KMS-11 (cell line): ENCODE measurements around the gene ATP10B.

ENCODE experiments used
- H2AFZ ChIP-seq: fragments of 200-600 bp; sonication (generic); 2 replicates; pipeline ENCODE4 v1.6.1; 2016; ENCODE audit warnings: antibody characterized with exemption, mixed run types, low read depth
- H3K27ac ChIP-seq: fragments of 200-600 bp; sonication (generic); 2 replicates; pipeline ENCODE4 v1.6.1; 2016; ENCODE audit warnings: mild to moderate bottlenecking, mixed run types
- H3K27me3 ChIP-seq: fragments of 200-600 bp; sonication (generic); 2 replicates; pipeline ENCODE4 v1.6.1; 2017; ENCODE audit warnings: mild to moderate bottlenecking, low read depth, mixed run types, moderate library complexity; ENCODE audit not compliant: insufficient read depth
- H3K36me3 ChIP-seq: fragments of 200-600 bp; sonication (generic); 2 replicates; pipeline ENCODE4 v1.6.1; 2017; ENCODE audit warnings: mild to moderate bottlenecking, mixed run types; ENCODE audit not compliant: insufficient read depth
- H3K4me1 ChIP-seq: fragments of 200-600 bp; sonication (generic); 2 replicates; pipeline ENCODE4 v1.6.1; 2016; ENCODE audit warnings: mild to moderate bottlenecking, low read depth, mixed run types; ENCODE audit not compliant: poor library complexity, severe bottlenecking
- H3K4me2 ChIP-seq: fragments of 200-600 bp; sonication (generic); 2 replicates; pipeline ENCODE4 v1.7.0; 2016; ENCODE audit warnings: mild to moderate bottlenecking, mixed run types
- H3K4me3 ChIP-seq: fragments of 200-600 bp; sonication (generic); IDR thresholded peaks from 2 replicates; pipeline ENCODE4 v1.6.1; 2017; ENCODE audit warnings: low read depth, low read length, mixed read lengths; ENCODE audit not compliant: insufficient read depth
- H3K79me2 ChIP-seq: fragments of 200-600 bp; sonication (generic); 2 replicates; pipeline ENCODE4 v1.6.1; 2016; ENCODE audit warnings: low read depth, mixed run types; ENCODE audit not compliant: insufficient read depth
- H3K9ac ChIP-seq: fragments of 200-600 bp; sonication (generic); 2 replicates; pipeline ENCODE4 v1.6.1; 2016; ENCODE audit warnings: mild to moderate bottlenecking, mixed run types
- H4K20me1 ChIP-seq: fragments of 200-600 bp; sonication (generic); 2 replicates; pipeline ENCODE4 v1.6.1; 2016; ENCODE audit warnings: mild to moderate bottlenecking, mixed run types; ENCODE audit not compliant: insufficient read depth
- TF ChIP-seq, protein P1 (sequence below): fragments of 200-600 bp; sonication (generic); conservative IDR thresholded peaks from 2 replicates; pipeline ENCODE4 v1.6.1; 2017; ENCODE audit warnings: low read depth, mild to moderate bottlenecking, antibody characterized with exemption, low read length, moderate library complexity, mixed read lengths

ATP10B gene

DNA sequence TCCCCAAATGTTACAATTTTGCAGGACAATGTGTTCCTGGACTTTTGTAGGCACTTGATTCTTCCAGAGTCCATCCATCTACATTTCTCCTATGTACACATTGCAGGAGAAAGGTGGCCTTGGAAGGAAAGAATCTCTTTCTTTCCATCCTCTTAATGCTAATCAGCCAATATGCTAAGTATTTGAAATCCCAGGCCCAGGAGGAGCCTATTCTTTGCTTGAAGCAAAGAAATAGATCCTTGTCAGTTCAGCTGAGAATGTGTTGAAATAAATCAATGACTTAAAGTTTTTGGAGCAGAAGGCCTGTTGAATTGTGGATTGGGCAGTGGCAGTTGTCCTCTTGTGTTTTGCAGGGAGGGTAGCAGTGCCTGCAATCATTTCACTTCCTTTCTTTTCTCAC, 317.1 kb downstream of the ATP10B start:
- Histone ChIP-seq H2AFZ (no peak overlapping the region), H3K9ac (no peak overlapping the region), H4K20me1 (no peaks in the 10 kb centered on the region), H3K79me2 (no peaks in the 10 kb centered on the region), H3K4me2 (no peak overlapping the region), H3K4me3 (no peak overlapping the region), H3K27ac (no peak overlapping the region), H3K27me3 (no peaks in the 10 kb centered on the region), H3K4me1 (no peaks in the 10 kb centered on the region), H3K36me3 (no peaks in the 10 kb centered on the region)
- TF ChIP-seq, protein P1, sequence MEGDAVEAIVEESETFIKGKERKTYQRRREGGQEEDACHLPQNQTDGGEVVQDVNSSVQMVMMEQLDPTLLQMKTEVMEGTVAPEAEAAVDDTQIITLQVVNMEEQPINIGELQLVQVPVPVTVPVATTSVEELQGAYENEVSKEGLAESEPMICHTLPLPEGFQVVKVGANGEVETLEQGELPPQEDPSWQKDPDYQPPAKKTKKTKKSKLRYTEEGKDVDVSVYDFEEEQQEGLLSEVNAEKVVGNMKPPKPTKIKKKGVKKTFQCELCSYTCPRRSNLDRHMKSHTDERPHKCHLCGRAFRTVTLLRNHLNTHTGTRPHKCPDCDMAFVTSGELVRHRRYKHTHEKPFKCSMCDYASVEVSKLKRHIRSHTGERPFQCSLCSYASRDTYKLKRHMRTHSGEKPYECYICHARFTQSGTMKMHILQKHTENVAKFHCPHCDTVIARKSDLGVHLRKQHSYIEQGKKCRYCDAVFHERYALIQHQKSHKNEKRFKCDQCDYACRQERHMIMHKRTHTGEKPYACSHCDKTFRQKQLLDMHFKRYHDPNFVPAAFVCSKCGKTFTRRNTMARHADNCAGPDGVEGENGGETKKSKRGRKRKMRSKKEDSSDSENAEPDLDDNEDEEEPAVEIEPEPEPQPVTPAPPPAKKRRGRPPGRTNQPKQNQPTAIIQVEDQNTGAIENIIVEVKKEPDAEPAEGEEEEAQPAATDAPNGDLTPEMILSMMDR, result no peak

DNA sequence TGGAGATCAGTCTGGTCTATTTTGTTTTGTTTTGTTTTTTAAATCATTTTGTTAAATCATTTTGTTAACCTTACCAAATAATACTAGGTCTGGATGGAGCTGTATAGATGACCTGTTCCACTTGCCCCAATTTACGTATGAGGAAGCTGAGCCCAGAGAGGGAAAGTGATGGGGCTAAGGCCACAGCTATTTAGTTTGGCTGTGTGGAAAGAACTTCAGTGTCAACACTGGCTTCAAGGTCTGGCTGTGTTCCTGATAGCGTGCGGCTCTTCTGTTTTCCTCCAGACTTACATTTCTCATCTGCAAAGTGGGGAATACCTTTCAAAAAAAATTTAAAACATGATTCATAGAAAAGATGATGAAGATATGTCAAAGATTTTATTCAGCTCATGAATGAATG, 317.9 kb downstream of the ATP10B start:
- Histone ChIP-seq H3K36me3 (no peaks in the 10 kb centered on the region), H3K4me3 (no peak overlapping the region), H4K20me1 (no peaks in the 10 kb centered on the region), H3K27me3 (no peaks in the 10 kb centered on the region), H3K4me2 (no peak overlapping the region), H3K27ac (no peak overlapping the region), H2AFZ (no peak overlapping the region), H3K4me1 (no peaks in the 10 kb centered on the region), H3K9ac (no peak overlapping the region), H3K79me2 (no peaks in the 10 kb centered on the region)
- TF ChIP-seq, protein P1, result no peak

DNA sequence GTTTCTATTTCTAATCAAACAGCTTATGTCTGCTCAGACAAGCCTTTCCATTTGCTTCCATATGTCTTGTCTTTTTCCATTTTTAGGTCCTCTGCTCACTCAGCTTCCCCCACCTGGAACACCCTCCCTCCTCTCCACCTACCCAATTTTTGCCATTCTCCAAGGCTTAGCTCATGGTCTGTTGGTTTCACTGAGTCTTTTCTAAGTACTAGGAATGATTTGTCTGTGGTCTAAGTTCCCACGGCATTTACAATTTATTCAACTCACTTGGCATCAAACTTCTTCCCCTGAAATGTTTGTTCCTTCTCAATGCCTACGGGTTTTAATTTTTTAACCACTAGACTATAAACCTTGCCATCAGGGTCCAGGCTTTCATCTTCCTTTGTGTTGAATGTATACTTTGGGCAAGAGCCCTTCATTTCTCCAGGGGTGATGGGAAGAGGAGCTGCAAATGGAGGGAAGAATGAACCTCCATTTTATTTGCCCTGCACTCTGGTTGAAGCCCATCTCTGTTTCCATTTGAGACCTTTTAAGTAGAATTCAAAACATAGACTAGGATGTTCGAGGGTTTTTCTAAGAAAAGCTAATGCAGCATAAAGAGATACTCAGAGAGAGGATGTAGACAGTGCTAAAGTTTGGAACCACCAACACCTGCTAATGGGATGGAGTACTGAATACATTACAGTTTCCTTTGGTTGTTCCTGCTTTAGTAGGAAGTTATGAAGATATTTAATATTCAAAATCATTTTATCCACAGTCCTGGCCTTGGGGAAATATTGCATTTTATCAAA, 326.3 kb downstream of the ATP10B start:
- Histone ChIP-seq H2AFZ (0 out of 2 replicates have a peak overlapping the region, but pooled peaks have one; percentile 6), H3K9ac (no peak overlapping the region), H3K79me2 (no peaks in the 10 kb centered on the region)

DNA sequence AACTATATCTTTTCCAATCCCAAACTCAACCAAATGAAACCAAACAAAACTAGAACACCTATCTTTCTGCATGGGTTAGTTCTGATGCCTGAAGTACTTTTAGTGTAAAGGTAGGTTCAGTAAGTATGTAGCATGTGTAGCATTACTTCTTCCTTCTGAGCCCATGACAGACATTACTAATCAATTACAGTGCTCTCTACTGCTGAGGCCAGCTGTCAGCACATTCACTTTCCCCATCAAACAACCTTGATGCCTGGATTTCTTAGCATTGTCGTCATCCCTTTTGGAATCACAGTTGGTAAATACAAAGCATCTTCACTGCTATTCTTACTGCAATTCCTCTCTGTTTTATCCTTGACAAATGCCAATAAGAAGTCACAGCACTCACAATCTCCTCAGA, 327.2 kb downstream of the ATP10B start:
- H3K36me3 ChIP-seq, result no peaks in the 10 kb centered on the region
- H4K20me1 ChIP-seq, result no peaks in the 10 kb centered on the region
- no peak overlapping the region for H3K9ac ChIP-seq
- no peaks in the 10 kb centered on the region for H3K79me2 ChIP-seq
- no peak overlapping the region for H3K27ac ChIP-seq
- H2AFZ ChIP-seq, result no peak overlapping the region
- H3K27me3 ChIP-seq, result no peaks in the 10 kb centered on the region
- H3K4me3 ChIP-seq, result no peak overlapping the region
- TF ChIP-seq, protein P1, result no peak
- H3K4me1 ChIP-seq, result peaks cover 23% of the 10 kb centered on the region
- no peak overlapping the region for H3K4me2 ChIP-seq

More for the DNA sequence above, 326.3 kb downstream of the ATP10B start:
- Histone ChIP-seq H3K27me3 (no peaks in the 10 kb centered on the region), H3K4me3 (no peak overlapping the region), H3K36me3 (no peaks in the 10 kb centered on the region), H4K20me1 (no peaks in the 10 kb centered on the region), H3K27ac (no peak overlapping the region), H3K4me2 (peak overlapping the region; percentile 36), H3K4me1 (peaks cover 23% of the 10 kb centered on the region)
- TF ChIP-seq, protein P1, result no peak
